Bronchus fibroblast of lung (primary cell): ENCODE data around the gene SYNJ2. TPM values are rescaled to one million over a fixed set of nuclear protein-coding genes. Genes with fewer than 3 reads are reported as not detected.

Experiments
- total RNA-seq: library from RNA; depleted of rRNA; stranded (reverse); fragments of >200 nt; gene quantifications from 2 replicates; pipeline ENCODE4 v1.2.3, GENCODE V29; 2015

The SYNJ2 gene
- 12.4 and 12.8 TPM in 2 replicates for total RNA-seq

DNA sequence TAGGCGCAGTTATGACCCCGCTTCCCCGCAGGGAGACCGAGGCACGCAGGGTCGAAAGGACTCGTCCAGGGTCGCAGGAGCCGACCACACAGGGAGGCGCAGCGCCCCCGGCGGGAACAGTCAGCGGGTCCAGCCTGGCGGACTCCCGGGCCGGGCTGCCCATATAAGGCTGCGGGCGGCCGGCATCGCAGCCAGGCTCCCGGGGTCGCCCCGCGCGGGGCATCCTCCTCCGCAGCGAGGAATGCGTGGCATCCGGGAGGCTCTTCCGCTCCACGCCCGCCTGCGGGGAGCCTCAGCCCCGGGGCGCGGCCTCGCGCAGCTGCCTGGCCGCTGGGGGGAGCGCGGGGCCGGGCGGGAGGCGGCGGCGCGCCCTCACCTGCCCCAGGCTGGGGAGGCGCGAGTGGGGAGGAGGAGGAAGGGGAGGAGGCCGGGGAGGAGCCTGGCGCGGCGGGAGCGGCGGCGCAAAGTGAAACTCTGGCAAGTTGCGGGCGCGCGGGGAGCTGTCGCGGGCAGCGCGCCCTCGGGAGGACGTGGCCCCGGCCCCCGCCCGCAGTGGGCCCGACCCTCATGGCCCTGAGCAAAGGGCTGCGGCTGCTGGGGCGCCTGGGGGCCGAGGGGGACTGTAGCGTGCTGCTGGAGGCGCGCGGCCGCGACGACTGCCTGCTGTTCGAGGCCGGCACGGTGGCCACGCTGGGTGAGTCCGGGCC lies at the start of gene SYNJ2:
Gene SYNJ2, plus strand, starts transcription at position 469 of the 707 bp plus-strand sequence. Its CDS starts 99 bp downstream, at position 568.

Other genes with a start within 250 kb of the SYNJ2 start
- gene SNX9, start 158.6 kb upstream of the SYNJ2 start, total RNA-seq = 29.1 TPM in 2 replicates
- gene SERAC1, start 186.4 kb downstream of the SYNJ2 start, total RNA-seq = 3.4 and 3.6 TPM in 2 replicates
- gene GTF2H5, start 186.5 kb downstream of the SYNJ2 start, total RNA-seq = 3.3 and 4.9 TPM in 2 replicates